ENCODE results near the gene TTI1.
"Not testable (repeated sequence)": the region's sequence is repeated elsewhere in the genome, so short reads cannot be mapped to it uniquely, and the experiment has no call there.

TTI1 gene

GRCh38 chr20:37986873-37987601 lies 46.2 kb downstream of the TTI1 start:
- no peak for DNase-seq

GRCh38 chr20:37986044-37986858 lies 47.0 kb downstream of the TTI1 start:
- DNase-seq, result no peak

- no peak for DNase-seq
These were observed 49.1 kb downstream of the TTI1 start for GRCh38 chr20:37984018-37984785.

- no peak for DNase-seq
These were observed 50.0 kb downstream of the TTI1 start for GRCh38 chr20:37983286-37983685.

- no peak for DNase-seq
These were observed 51.7 kb downstream of the TTI1 start for GRCh38 chr20:37981568-37981967.

GRCh38 chr20:37980876-37981275 lies 52.4 kb downstream of the TTI1 start:
- DNase-seq, result no peak

- DNase-seq, result no peak
These were observed 52.9 kb downstream of the TTI1 start for GRCh38 chr20:37980383-37980782.

- DNase-seq, result no peak
These were observed 54.0 kb downstream of the TTI1 start for GRCh38 chr20:37979021-37979985.

- DNase-seq, result no peak
These were observed 55.5 kb downstream of the TTI1 start for GRCh38 chr20:37977786-37978185.

- no peak for DNase-seq
These were observed 55.9 kb downstream of the TTI1 start for GRCh38 chr20:37977338-37977737.

GRCh38 chr20:37976887-37977286 lies 56.4 kb downstream of the TTI1 start:
- no peak for DNase-seq

- no peak for DNase-seq
These were observed 60.0 kb downstream of the TTI1 start for GRCh38 chr20:37973059-37973910.

GRCh38 chr20:37972256-37973058 lies 60.8 kb downstream of the TTI1 start:
- no peak for DNase-seq

GRCh38 chr20:37971561-37972127 lies 61.6 kb downstream of the TTI1 start:
- no peak for DNase-seq

GRCh38 chr20:37970856-37971245 lies 62.4 kb downstream of the TTI1 start:
- no peak for DNase-seq

GRCh38 chr20:37969949-37970855 lies 63.1 kb downstream of the TTI1 start:
- DNase-seq, result no peak

GRCh38 chr20:37968841-37969401 lies 64.3 kb downstream of the TTI1 start:
- no peak for DNase-seq

GRCh38 chr20:37963483-37963882 lies 69.8 kb downstream of the TTI1 start:
- DNase-seq, result not testable (repeated sequence)

GRCh38 chr20:37961066-37961465 lies 72.2 kb downstream of the TTI1 start:
- DNase-seq, result no peak
